Measurements from ENCODE around the gene PRSS36.

Gene PRSS36

GRCh38 chr16:31193874-31194273 lies 44.0 kb upstream of the PRSS36 start:
- no peak for DNase-seq (ENCODE audit: extremely low spot score)
- POLR2A ChIA-PET: interaction anchor here (1.3 to 2.9 kb wide), 3 partner anchors 8 to 14 kb away, joined by 3 to 21 read pairs (median 16); partner anchors contain the start of gene FUS
- CTCF ChIA-PET: no interaction called here
- no peak for TF ChIP-seq CTCF (IDR thresholded peaks at IDR 0.05; ENCODE audit: control extremely low read depth, extremely low read depth, low read depth, missing control alignments)

GRCh38 chr16:31192856-31193642 lies 43.2 kb upstream of the PRSS36 start:
- POLR2A ChIA-PET: interaction anchor here (1.3 to 2.9 kb wide), 3 partner anchors 7 to 13 kb away, joined by 3 to 21 read pairs (median 16); partner anchors contain the start of gene FUS
- no peak for TF ChIP-seq CTCF (IDR thresholded peaks at IDR 0.05; ENCODE audit: control extremely low read depth, extremely low read depth, low read depth, missing control alignments)
- DNase-seq (ENCODE audit: extremely low spot score): no peak
- CTCF ChIA-PET: interaction anchor here (0.8 kb wide), 1 partner anchor 10 kb away, joined by 3 read pairs; the partner anchor contains the start of gene PYCARD

- no peak for TF ChIP-seq CTCF (IDR thresholded peaks at IDR 0.05; ENCODE audit: control extremely low read depth, extremely low read depth, low read depth, missing control alignments)
- ChIA-PET POLR2A (interaction anchor here (0.6 to 2.9 kb wide), 3 partner anchors 8 to 682 kb away, joined by 7 to 21 read pairs (median 16); partner anchors contain the start of genes FUS and ZNF267), CTCF (interaction anchor here (1.2 kb wide), 1 partner anchor 252 kb away, joined by 4 read pairs; no protein-coding TSS in a partner anchor)
Measured at GRCh38 chr16:31191697-31192428, 42.0 kb upstream of the PRSS36 start.

GRCh38 chr16:31190818-31191444 lies 41.1 kb upstream of the PRSS36 start:
- DNase-seq (ENCODE audit: extremely low spot score): no peak
- TF ChIP-seq CTCF (IDR thresholded peaks at IDR 0.05; ENCODE audit: control extremely low read depth, extremely low read depth, low read depth, missing control alignments): no peak
- ChIA-PET CTCF (interaction anchor here (1.0 to 1.2 kb wide), 2 partner anchors 253 kb away, joined by 3 to 4 read pairs; no protein-coding TSS in a partner anchor), POLR2A (interaction anchor here (2.5 kb wide), 1 partner anchor 11 kb away, joined by 27 read pairs; the partner anchor contains the start of gene FUS)

More at GRCh38 chr16:31191697-31192428, 42.0 kb upstream of the PRSS36 start:
- no peak for DNase-seq (ENCODE audit: extremely low spot score)

- DNase-seq (ENCODE audit: extremely low spot score): no peak
- TF ChIP-seq CTCF (IDR thresholded peaks at IDR 0.05; ENCODE audit: control extremely low read depth, extremely low read depth, low read depth, missing control alignments): no peak
- ChIA-PET POLR2A (interaction anchor here (1.9 to 2.5 kb wide), 2 partner anchors 10 kb away, joined by 21 to 27 read pairs; partner anchors contain the start of gene FUS), CTCF (interaction anchor here (0.8 to 1.0 kb wide), 2 partner anchors 11 to 254 kb away, joined by 3 read pairs; no protein-coding TSS in a partner anchor)
Measured at GRCh38 chr16:31190061-31190460, 40.2 kb upstream of the PRSS36 start.

GRCh38 chr16:31189412-31189778 lies 39.5 kb upstream of the PRSS36 start:
- CTCF ChIA-PET: no interaction called here
- TF ChIP-seq CTCF (IDR thresholded peaks at IDR 0.05; ENCODE audit: control extremely low read depth, extremely low read depth, low read depth, missing control alignments): no peak

More at GRCh38 chr16:31189412-31189778, 39.5 kb upstream of the PRSS36 start:
- no peak for DNase-seq (ENCODE audit: extremely low spot score)
- POLR2A ChIA-PET: interaction anchor here (1.9 to 2.5 kb wide), 2 partner anchors 9 to 10 kb away, joined by 21 to 27 read pairs; partner anchors contain the start of gene FUS
